Endothelial cell (in vitro differentiated cells): ENCODE results near the gene MMP2. TPM values are rescaled to one million over a fixed set of nuclear protein-coding genes. Genes with fewer than 3 reads are reported as not detected.
A peak's percentile ranks its signal among the peaks of the same experiment; 100 is the strongest.

ENCODE experiments used
- DNase-seq: peaks from one replicate; pipeline ENCODE4 v3.0.0; 2021; ENCODE audit warnings: low spot score
- H3K27ac Mint-ChIP-seq: one replicate; pipeline ENCODE4 v1.8.0; 2021; ENCODE audit warnings: mixed read lengths, inconsistent platforms; ENCODE audit not compliant: unreplicated experiment
- H3K27me3 Mint-ChIP-seq: one replicate; pipeline ENCODE4 v1.8.0; 2021; ENCODE audit warnings: mild to moderate bottlenecking, moderate library complexity, mixed read lengths, inconsistent platforms; ENCODE audit not compliant: unreplicated experiment
- H3K36me3 Mint-ChIP-seq: one replicate; pipeline ENCODE4 v1.8.0; 2021; ENCODE audit warnings: mild to moderate bottlenecking, low read depth, mixed read lengths, inconsistent platforms; ENCODE audit not compliant: unreplicated experiment
- H3K4me1 Mint-ChIP-seq: one replicate; pipeline ENCODE4 v1.8.0; 2021; ENCODE audit warnings: mild to moderate bottlenecking, mixed read lengths, inconsistent platforms; ENCODE audit not compliant: unreplicated experiment
- H3K4me3 Mint-ChIP-seq: one replicate; pipeline ENCODE4 v1.8.0; 2021; ENCODE audit warnings: mild to moderate bottlenecking, mixed read lengths, inconsistent platforms; ENCODE audit not compliant: unreplicated experiment
- H3K9me3 Mint-ChIP-seq: one replicate; pipeline ENCODE4 v1.8.0; 2021; ENCODE audit warnings: mixed read lengths, inconsistent platforms; ENCODE audit not compliant: unreplicated experiment
- total RNA-seq: library from RNA; stranded (reverse); fragmentation: NEBNext Ultra II Directional; extraction: Animal tissue kit (Norgen Biotek cat#: 25700); gene quantifications from one replicate; pipeline ENCODE4 v1.2.1, GENCODE V29; 2021; ENCODE audit not compliant: unreplicated experiment
- TF ChIP-seq, protein P1 (sequence below): fragments of 200-600 bp; sonication (generic); IDR thresholded peaks from one replicate; pipeline ENCODE4 v1.5.0; 2021; ENCODE audit warnings: antibody characterized with exemption; ENCODE audit not compliant: unreplicated experiment

Gene MMP2
- total RNA-seq, 1 donor from 2014 or later, result 422 TPM

- no peak overlapping the region for H3K27ac Mint-ChIP-seq
Observed at GRCh38 chr16:55506083-55506482, 27.1 kb downstream of the MMP2 start.

GRCh38 chr16:55506708-55507107 is 27.7 kb downstream of the MMP2 start:
- peak overlapping the region; percentile 23 for H3K4me3 Mint-ChIP-seq
- H3K9me3 Mint-ChIP-seq, result no peaks in the 10 kb centered on the region
- peaks cover 13% of the 10 kb centered on the region for H3K36me3 Mint-ChIP-seq
- TF ChIP-seq, protein P1, sequence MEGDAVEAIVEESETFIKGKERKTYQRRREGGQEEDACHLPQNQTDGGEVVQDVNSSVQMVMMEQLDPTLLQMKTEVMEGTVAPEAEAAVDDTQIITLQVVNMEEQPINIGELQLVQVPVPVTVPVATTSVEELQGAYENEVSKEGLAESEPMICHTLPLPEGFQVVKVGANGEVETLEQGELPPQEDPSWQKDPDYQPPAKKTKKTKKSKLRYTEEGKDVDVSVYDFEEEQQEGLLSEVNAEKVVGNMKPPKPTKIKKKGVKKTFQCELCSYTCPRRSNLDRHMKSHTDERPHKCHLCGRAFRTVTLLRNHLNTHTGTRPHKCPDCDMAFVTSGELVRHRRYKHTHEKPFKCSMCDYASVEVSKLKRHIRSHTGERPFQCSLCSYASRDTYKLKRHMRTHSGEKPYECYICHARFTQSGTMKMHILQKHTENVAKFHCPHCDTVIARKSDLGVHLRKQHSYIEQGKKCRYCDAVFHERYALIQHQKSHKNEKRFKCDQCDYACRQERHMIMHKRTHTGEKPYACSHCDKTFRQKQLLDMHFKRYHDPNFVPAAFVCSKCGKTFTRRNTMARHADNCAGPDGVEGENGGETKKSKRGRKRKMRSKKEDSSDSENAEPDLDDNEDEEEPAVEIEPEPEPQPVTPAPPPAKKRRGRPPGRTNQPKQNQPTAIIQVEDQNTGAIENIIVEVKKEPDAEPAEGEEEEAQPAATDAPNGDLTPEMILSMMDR, result no peak
- H3K4me1 Mint-ChIP-seq, result peaks cover 9% of the 10 kb centered on the region
- no peak for DNase-seq
- peaks cover 5% of the 10 kb centered on the region for H3K27me3 Mint-ChIP-seq
- H3K27ac Mint-ChIP-seq, result no peak overlapping the region

More at GRCh38 chr16:55506083-55506482, 27.1 kb downstream of the MMP2 start:
- H3K27me3 Mint-ChIP-seq, result peaks cover 5% of the 10 kb centered on the region
- no peak overlapping the region for H3K4me3 Mint-ChIP-seq
- peaks cover 18% of the 10 kb centered on the region for H3K36me3 Mint-ChIP-seq
- no peaks in the 10 kb centered on the region for H3K9me3 Mint-ChIP-seq
- TF ChIP-seq, protein P1, result no peak
- peaks cover 9% of the 10 kb centered on the region for H3K4me1 Mint-ChIP-seq
- no peak for DNase-seq

GRCh38 chr16:55508271-55508921 is 29.4 kb downstream of the MMP2 start:
- no peak overlapping the region for H3K27ac Mint-ChIP-seq
- H3K9me3 Mint-ChIP-seq, result peaks cover 5% of the 10 kb centered on the region
- TF ChIP-seq, protein P1, result no peak

GRCh38 chr16:55508941-55509931 is 30.2 kb downstream of the MMP2 start, which contains the start of gene LPCAT2:
TSS of gene LPCAT2 (plus strand) at chr16:55509072. CDS start at chr16:55509182, 110 bp downstream.
- H3K27ac Mint-ChIP-seq, result peak within 1 kb of the TSS; percentile 82
- H3K4me1 Mint-ChIP-seq, result peaks cover 9% of the 10 kb centered on the region
- peak within 1 kb of the TSS; percentile 91 for H3K4me3 Mint-ChIP-seq
- peaks cover 5% of the 10 kb centered on the region for H3K9me3 Mint-ChIP-seq
- peaks cover 6% of the 10 kb centered on the region for H3K27me3 Mint-ChIP-seq
- DNase-seq, result peak; percentile 88
- TF ChIP-seq, protein P1, result no peak
- peaks cover 23% of the 10 kb centered on the region for H3K36me3 Mint-ChIP-seq

More at GRCh38 chr16:55508271-55508921, 29.4 kb downstream of the MMP2 start:
- H3K4me1 Mint-ChIP-seq, result peaks cover 9% of the 10 kb centered on the region
- peak overlapping the region; percentile 91 for H3K4me3 Mint-ChIP-seq
- peaks cover 5% of the 10 kb centered on the region for H3K27me3 Mint-ChIP-seq
- no peak for DNase-seq
- H3K36me3 Mint-ChIP-seq, result peaks cover 26% of the 10 kb centered on the region
